ENCODE measurements around the gene MMP24OS. TPM values are rescaled to one million over a fixed set of nuclear protein-coding genes. Genes with fewer than 3 reads are reported as not detected.

The MMP24OS gene
- total and polyA plus RNA-seq, 7 donors = 23.2 to 115 (median 39.8) TPM

DNA sequence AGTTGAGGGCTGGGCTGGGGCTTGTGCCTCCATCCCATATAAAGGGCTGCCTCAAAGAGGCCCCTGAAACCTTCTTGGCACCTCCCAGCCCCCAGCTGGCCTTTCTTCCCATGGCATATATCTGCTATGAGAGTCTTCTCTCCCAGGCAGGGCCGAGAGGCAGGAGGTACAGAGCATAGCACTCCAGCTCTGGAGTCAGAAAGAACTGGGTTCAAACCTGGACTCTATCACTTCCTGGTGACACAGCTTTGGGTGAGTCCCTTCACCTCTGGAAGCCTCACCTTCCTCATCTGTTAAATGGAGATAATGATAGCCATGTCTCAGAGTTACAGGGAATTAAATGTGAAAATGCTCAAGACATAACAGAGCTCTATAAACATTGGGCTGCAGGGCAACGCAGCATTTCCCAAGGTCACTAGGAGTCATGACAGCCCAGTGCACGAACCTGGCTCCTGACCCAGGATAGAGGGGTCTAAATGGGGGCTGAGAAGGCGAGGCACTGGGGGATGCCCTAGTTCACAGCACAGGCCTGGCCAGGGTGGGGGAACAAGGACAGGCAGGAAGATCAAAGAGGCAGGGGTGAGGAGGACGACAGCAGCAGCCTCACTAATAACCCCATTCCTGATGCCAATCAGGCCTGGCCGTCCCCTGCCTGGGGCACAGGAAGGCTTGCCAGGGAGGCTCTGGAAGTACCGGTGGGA is 12.4 kb upstream of the MMP24OS start:
- no peak overlapping the region for H3K4me3 ChIP-seq
- no peak overlapping the region for H3K27ac ChIP-seq
- H3K9me3 ChIP-seq = no peaks in the 10 kb centered on the region
- H3K27me3 ChIP-seq = peaks cover 0 to 4% (median 0%) of the 10 kb centered on the region in 3 donors
- intact Hi-C loops (cut with DNase I) = no loop called here
- H3K36me3 ChIP-seq = no peaks in the 10 kb centered on the region
- no peak for DNase-seq
- peaks cover 0 to 1% (median under 1%) of the 10 kb centered on the region in 4 donors for H3K4me1 ChIP-seq
- TF ChIP-seq POLR2A (IDR thresholded peaks at IDR 0.05) (no peak), EP300 (IDR thresholded peaks at IDR 0.05) (no peak), CTCF (IDR thresholded peaks at IDR 0.05) (no peak), POLR2AphosphoS5 (IDR thresholded peaks at IDR 0.05) (no peak)
- 78 to 79% methylated on average over 7 of the region's 7 CpGs for WGBS, 2 donors

GRCh38 chr20:35288325-35289060 is 10.6 kb upstream of the MMP24OS start:
- no peak overlapping the region for H3K27ac ChIP-seq
- no peaks in the 10 kb centered on the region for H3K9me3 ChIP-seq
- DNase-seq = no peak
- intact Hi-C loops (cut with DNase I) = no loop called here
- WGBS, 2 donors = 88 to 91% methylated on average over 19 of the region's 19 CpGs
- peaks cover 0 to 15% (median 10%) of the 10 kb centered on the region in 4 donors for H3K4me1 ChIP-seq
- H3K36me3 ChIP-seq = no peaks in the 10 kb centered on the region
- peaks cover 0 to 4% (median 0%) of the 10 kb centered on the region in 3 donors for H3K27me3 ChIP-seq
- no peak overlapping the region for H3K4me3 ChIP-seq
- TF ChIP-seq EP300 (IDR thresholded peaks at IDR 0.05) (no peak), CTCF (IDR thresholded peaks at IDR 0.05) (no peak), POLR2AphosphoS5 (IDR thresholded peaks at IDR 0.05) (no peak), POLR2A (IDR thresholded peaks at IDR 0.05) (no peak)

DNA sequence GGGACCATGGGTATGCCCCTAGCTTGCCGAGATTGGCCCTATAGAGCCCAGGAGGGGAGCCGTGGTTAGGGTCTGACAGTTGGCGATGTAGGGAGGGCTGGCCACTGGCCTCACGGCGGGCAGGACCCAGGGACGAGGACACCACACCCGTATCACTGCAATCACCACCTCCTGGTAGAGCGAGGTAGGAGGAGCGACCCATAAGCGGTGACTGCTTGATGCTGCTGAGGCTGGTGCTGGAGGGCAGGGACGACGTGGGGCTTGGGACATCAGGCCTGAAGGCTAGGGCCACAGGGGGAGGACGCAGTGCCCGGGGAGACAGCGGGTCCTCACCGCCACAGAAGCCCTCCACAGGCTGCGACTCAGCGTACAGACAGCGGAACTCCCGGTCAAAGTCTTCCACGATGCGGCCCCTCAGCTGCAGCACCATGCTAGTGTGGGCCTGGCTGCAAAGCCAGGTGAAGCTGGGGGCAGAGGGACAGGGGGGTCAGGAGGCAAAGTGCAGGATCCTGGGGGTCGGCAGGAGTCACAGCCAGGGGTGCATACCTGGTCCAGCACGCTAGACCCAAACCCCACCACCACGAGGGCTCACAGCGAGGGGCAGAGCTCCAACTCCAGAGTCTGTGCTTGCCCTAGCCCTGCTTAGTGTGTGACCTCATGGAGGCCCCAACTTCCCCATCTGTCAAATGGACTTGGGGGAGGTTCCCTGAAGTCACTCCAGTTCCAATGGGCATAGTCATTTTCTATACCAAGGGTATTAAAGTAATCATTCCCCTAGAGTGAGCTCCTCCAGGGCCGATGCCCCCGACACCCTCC is 9.8 kb upstream of the MMP24OS start:
- H3K9me3 ChIP-seq = no peaks in the 10 kb centered on the region
- H3K4me1 ChIP-seq = peaks cover 0 to 23% (median 18%) of the 10 kb centered on the region in 4 donors
- no peak overlapping the region for H3K27ac ChIP-seq
- H3K27me3 ChIP-seq = peaks cover 0 to 4% (median 0%) of the 10 kb centered on the region in 3 donors
- TF ChIP-seq POLR2AphosphoS5 (IDR thresholded peaks at IDR 0.05) (no peak), POLR2A (IDR thresholded peaks at IDR 0.05) (no peak), CTCF (IDR thresholded peaks at IDR 0.05) (no peak), EP300 (IDR thresholded peaks at IDR 0.05) (no peak)
- no peak overlapping the region for H3K4me3 ChIP-seq
- 91% methylated on average over 28 of the region's 28 CpGs for WGBS, 2 donors
- no peaks in the 10 kb centered on the region for H3K36me3 ChIP-seq
- intact Hi-C loops (cut with DNase I) = no loop called here
- DNase-seq = peak; percentile 65

DNA sequence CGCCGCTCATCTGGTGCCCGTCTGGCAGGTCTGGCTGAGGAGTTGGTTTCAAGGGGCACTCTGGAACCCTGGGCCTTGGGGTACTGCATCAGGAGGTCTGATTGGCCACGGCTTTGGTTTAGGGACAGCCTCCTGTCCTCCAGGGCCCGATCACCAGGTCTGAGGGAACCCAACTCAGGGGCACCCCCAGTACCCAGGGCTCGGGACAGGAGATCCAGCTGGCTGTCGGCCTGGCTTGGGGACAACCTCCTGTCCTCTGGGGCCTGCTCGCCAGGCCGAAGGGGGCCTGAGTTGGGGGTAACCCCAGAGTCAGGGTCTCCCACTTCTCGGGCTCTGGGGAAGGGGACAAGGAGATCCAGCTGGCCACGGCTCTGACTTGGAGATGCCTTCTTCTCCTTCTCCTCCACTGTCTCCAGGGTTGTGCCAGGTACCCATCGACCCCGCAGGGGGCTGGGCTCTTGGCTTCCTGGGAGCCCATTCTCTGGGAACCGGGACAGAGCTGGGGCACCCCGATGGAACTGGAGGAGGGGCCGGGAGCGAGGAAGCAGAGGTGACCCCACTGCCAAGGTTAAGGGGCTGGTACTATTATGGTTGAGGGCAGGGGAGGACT is 9.1 kb upstream of the MMP24OS start:
- Histone ChIP-seq H3K36me3 (no peaks in the 10 kb centered on the region), H3K27ac (no peak overlapping the region), H3K4me1 (peaks cover 0 to 23% (median 21%) of the 10 kb centered on the region in 4 donors), H3K4me3 (no peak overlapping the region), H3K9me3 (no peaks in the 10 kb centered on the region), H3K27me3 (peaks cover 0 to 4% (median 0%) of the 10 kb centered on the region in 3 donors)
- no peak for DNase-seq
- WGBS, 2 donors = 88 to 94% methylated on average over 17 of the region's 17 CpGs
- intact Hi-C loops (cut with DNase I) = no loop called here
- no peak for TF ChIP-seq EP300 (IDR thresholded peaks at IDR 0.05)
- no peak for TF ChIP-seq POLR2A (IDR thresholded peaks at IDR 0.05)
- no peak for TF ChIP-seq POLR2AphosphoS5 (IDR thresholded peaks at IDR 0.05)
- no peak for TF ChIP-seq CTCF (IDR thresholded peaks at IDR 0.05)

Measured in sigmoid colon (tissue), 7 donors.